Endodermal cell (in vitro differentiated cells): ENCODE results near the gene ATAD1. TPM values are rescaled to one million over a fixed set of nuclear protein-coding genes. Genes with fewer than 3 reads are reported as not detected.
"Not testable (repeated sequence)": the region's sequence is repeated elsewhere in the genome, so short reads cannot be mapped to it uniquely, and the experiment has no call there.

Source experiments
- DNase-seq: peaks from one replicate; pipeline ENCODE4 v3.0.0-alpha.2; 2017
- H3K27ac ChIP-seq: 2 replicates; pipeline ENCODE4 v1.5.1; 2013; ENCODE audit warnings: mild to moderate bottlenecking, low read depth, low read length, moderate library complexity
- H3K27me3 ChIP-seq: 2 replicates; pipeline ENCODE4 v1.6.1; 2013; ENCODE audit warnings: mild to moderate bottlenecking, low read length, moderate library complexity; ENCODE audit not compliant: insufficient read depth, control insufficient read depth, poor library complexity, severe bottlenecking
- H3K36me3 ChIP-seq: 2 replicates; pipeline ENCODE4 v1.7.0; 2013; ENCODE audit warnings: mild to moderate bottlenecking, low read length, moderate library complexity; ENCODE audit not compliant: control insufficient read depth, insufficient read depth
- H3K4me1 ChIP-seq: one replicate; pipeline ENCODE4 v1.7.0; 2013; ENCODE audit warnings: low read length; ENCODE audit not compliant: control insufficient read depth, insufficient read depth
- H3K4me3 ChIP-seq: 2 replicates; pipeline ENCODE4 v1.5.1; 2013; ENCODE audit warnings: mild to moderate bottlenecking, low read length, moderate library complexity
- H3K9ac ChIP-seq: 2 replicates; pipeline ENCODE4 v1.6.1; 2013; ENCODE audit warnings: mild to moderate bottlenecking, low read length, moderate library complexity; ENCODE audit not compliant: poor library complexity, severe bottlenecking; ENCODE audit errors: extremely low read depth
- H3K9me3 ChIP-seq: 2 replicates; pipeline ENCODE4 v1.6.1; 2013; ENCODE audit warnings: mild to moderate bottlenecking, low read length, moderate library complexity; ENCODE audit not compliant: control insufficient read depth
- H3K27ac Mint-ChIP-seq: 2 replicates; pipeline ENCODE4 v1.8.0; 2020; ENCODE audit warnings: mixed read lengths
- H3K27me3 Mint-ChIP-seq: 2 replicates; pipeline ENCODE4 v1.8.0; 2021; ENCODE audit warnings: mild to moderate bottlenecking, mixed read lengths; ENCODE audit not compliant: insufficient read depth
- H3K36me3 Mint-ChIP-seq: 2 replicates; pipeline ENCODE4 v1.8.0; 2020; ENCODE audit warnings: low read depth, mixed read lengths
- H3K4me1 Mint-ChIP-seq: 2 replicates; pipeline ENCODE4 v1.8.0; 2020; ENCODE audit warnings: mixed read lengths
- H3K4me3 Mint-ChIP-seq: 2 replicates; pipeline ENCODE4 v1.8.0; 2020; ENCODE audit warnings: mild to moderate bottlenecking, moderate library complexity, mixed read lengths
- H3K9me3 Mint-ChIP-seq: 2 replicates; pipeline ENCODE4 v1.8.0; 2020; ENCODE audit warnings: mild to moderate bottlenecking, mixed read lengths
- CTCF ChIP-seq: fragments of 200-600 bp; sonication (generic); conservative IDR thresholded peaks from 2 replicates; pipeline ENCODE4 v1.5.0; 2021; ENCODE audit warnings: antibody characterized with exemption, mild to moderate bottlenecking
- WGBS, 2 experiments: methylation state at CpG; one replicate each; pipeline versions ENCODE4 v1.1.5 to v1.1.7; 2013; ENCODE audit warnings: missing lambda C conversion rate in 2 of 2, mixed read lengths in 1 of 2; ENCODE audit not compliant: insufficient coverage in 1 of 2, insufficient read length in 1 of 2; 5-methylcytosine and 5-hydroxymethylcytosine counted together
- total RNA-seq, 2 donors: library from RNA; stranded (reverse); fragmentation: NEBNext Ultra II Directional in 1 of 2; extraction: Animal tissue kit (Norgen Biotek cat#: 25700) in 1 of 2; gene quantifications; 2 replicates in 1 of 2; 3 replicates in 1 of 2; pipeline ENCODE4 v1.2.1, GENCODE V29; 2021

The ATAD1 gene
- total RNA-seq, 2 donors from 2014 or later = 55.4 to 68.0 TPM

- Mint-ChIP-seq H3K27ac (no peak overlapping the region), H3K36me3 (peaks cover 27% of the 10 kb centered on the region), H3K4me1 (peaks cover 28% of the 10 kb centered on the region), H3K4me3 (no peak overlapping the region), H3K27me3 (no peaks in the 10 kb centered on the region), H3K9me3 (peaks cover 14% of the 10 kb centered on the region)
- Histone ChIP-seq H3K27ac (no peak overlapping the region), H3K4me3 (no peak overlapping the region), H3K27me3 (no peaks in the 10 kb centered on the region), H3K9ac (no peak overlapping the region), H3K9me3 (peaks cover 26% of the 10 kb centered on the region), H3K4me1 (peaks cover 8% of the 10 kb centered on the region), H3K36me3 (peaks cover 43% of the 10 kb centered on the region)
- WGBS, 2 experiments = 78 to 94% methylated on average over 3 to 4 of the region's 4 CpGs
- no peak for DNase-seq
- TF ChIP-seq CTCF = no peak
Measured at GRCh38 chr10:87746911-87747310, 71.1 kb downstream of the ATAD1 start.

DNA sequence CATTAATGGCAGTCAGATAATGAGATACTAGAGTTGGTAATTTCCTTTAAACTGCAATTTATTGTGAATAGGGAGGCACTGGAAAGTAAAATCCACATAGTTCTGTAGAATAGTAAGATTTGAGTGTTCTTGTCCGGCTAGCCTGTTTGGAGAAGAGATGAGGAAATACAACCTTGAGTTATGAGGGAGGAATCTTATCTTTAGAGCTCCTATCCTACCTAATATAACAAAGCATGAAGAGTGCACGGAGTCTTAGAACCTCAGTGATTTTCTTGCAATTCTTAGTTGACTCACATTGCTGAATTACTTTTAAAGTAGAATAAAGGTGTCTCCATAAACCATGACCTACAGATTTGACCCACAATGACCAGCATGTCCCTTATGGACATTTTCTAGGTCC is 73.4 kb downstream of the ATAD1 start:
- H3K27me3 Mint-ChIP-seq = no peaks in the 10 kb centered on the region

DNA sequence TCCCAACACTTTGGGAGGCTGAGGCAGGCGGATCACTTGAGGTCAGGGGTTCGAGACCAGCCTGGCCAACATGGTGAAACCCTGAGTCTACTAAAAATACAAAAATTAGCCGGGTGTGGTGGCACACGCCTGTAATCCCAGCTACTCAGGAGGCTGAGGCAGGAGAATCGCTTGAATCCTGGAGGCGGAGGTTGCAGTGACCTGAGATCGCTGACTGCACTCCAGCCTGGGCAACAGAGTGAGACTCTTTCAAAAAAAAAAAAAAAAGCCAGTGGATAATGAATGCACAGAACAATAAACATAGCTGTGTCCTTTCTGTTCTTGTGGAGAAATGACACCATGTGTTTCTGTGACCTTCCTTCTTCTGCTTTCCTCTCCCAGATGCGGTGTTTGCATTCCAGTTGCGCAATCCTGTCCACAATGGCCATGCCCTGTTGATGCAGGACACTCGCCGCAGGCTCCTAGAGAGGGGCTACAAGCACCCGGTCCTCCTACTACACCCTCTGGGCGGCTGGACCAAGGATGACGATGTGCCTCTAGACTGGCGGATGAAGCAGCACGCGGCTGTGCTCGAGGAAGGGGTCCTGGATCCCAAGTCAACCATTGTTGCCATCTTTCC is 74.9 kb downstream of the ATAD1 start:
- not testable (repeated sequence) for H3K4me1 Mint-ChIP-seq, H3K4me3 Mint-ChIP-seq, DNase-seq, H3K27me3 ChIP-seq, H3K27me3 Mint-ChIP-seq, H3K27ac ChIP-seq, H3K4me1 ChIP-seq, H3K27ac Mint-ChIP-seq, H3K9ac ChIP-seq
- H3K4me3 ChIP-seq = peak overlapping the region; percentile 28
- 96 to 100% methylated on average over 7 to 18 of the region's 18 CpGs for WGBS, 2 experiments
- H3K9me3 ChIP-seq = peaks cover 26% of the 10 kb centered on the region
- peaks cover 26% of the 10 kb centered on the region for H3K36me3 Mint-ChIP-seq
- H3K9me3 Mint-ChIP-seq = peaks cover 11% of the 10 kb centered on the region
- H3K36me3 ChIP-seq = peaks cover 38% of the 10 kb centered on the region

More for the DNA sequence above, 73.4 kb downstream of the ATAD1 start:
- Mint-ChIP-seq H3K4me1 (peaks cover 11% of the 10 kb centered on the region), H3K36me3 (peaks cover 30% of the 10 kb centered on the region), H3K27ac (no peak overlapping the region), H3K9me3 (peaks cover 14% of the 10 kb centered on the region), H3K4me3 (no peak overlapping the region)
- DNase-seq = no peak
- peaks cover 26% of the 10 kb centered on the region for H3K9me3 ChIP-seq
- no peak overlapping the region for H3K4me3 ChIP-seq
- peaks cover 38% of the 10 kb centered on the region for H3K36me3 ChIP-seq
- no peak overlapping the region for H3K9ac ChIP-seq
- H3K27ac ChIP-seq = no peak overlapping the region
- WGBS, 2 experiments = 80 to 88% methylated on average over 1 to 2 of the region's 2 CpGs
- no peak for TF ChIP-seq CTCF
- no peaks in the 10 kb centered on the region for H3K27me3 ChIP-seq
- no peaks in the 10 kb centered on the region for H3K4me1 ChIP-seq

- Mint-ChIP-seq H3K9me3 (peaks cover 10% of the 10 kb centered on the region), H3K4me3 (no peak overlapping the region), H3K27ac (no peak overlapping the region), H3K36me3 (peaks cover 20% of the 10 kb centered on the region), H3K4me1 (peaks cover 7% of the 10 kb centered on the region), H3K27me3 (no peaks in the 10 kb centered on the region)
- no peaks in the 10 kb centered on the region for H3K4me1 ChIP-seq
- no peaks in the 10 kb centered on the region for H3K27me3 ChIP-seq
- no peak overlapping the region for H3K9ac ChIP-seq
- DNase-seq = no peak
- no peak for TF ChIP-seq CTCF
- no peak overlapping the region for H3K27ac ChIP-seq
- H3K36me3 ChIP-seq = peaks cover 21% of the 10 kb centered on the region
- no peak overlapping the region for H3K4me3 ChIP-seq
- H3K9me3 ChIP-seq = peaks cover 21% of the 10 kb centered on the region
Measured at GRCh38 chr10:87740254-87740655, 77.8 kb downstream of the ATAD1 start.
